Activated CD4-positive, alpha-beta memory T cell treated with anti-CD3 and anti-CD28 coated beads for 36 hours (primary cell): ENCODE data around the gene ATL1. TPM values are rescaled to one million over a fixed set of nuclear protein-coding genes. Genes with fewer than 3 reads are reported as not detected.

Experiments used
- CTCF ChIA-PET: fragments of 350-600 bp; sonication (Branson Sonifier 250); formaldehyde crosslinking; loops from one replicate; lab custom pipeline; 2021; ENCODE audit warnings: antibody characterized with exemption, inconsistent platforms; lab: Charles Lee
- POLR2A ChIA-PET: fragments of 350-600 bp; sonication (Branson Sonifier 250); formaldehyde crosslinking; loops from one replicate; lab custom pipeline; 2021; ENCODE audit warnings: antibody characterized with exemption; lab: Charles Lee
- DNase-seq: peaks from one replicate; pipeline ENCODE4 v3.0.0-alpha.2; 2020
- H3K27ac Mint-ChIP-seq: one replicate; pipeline ENCODE4 v1.8.0; 2021; ENCODE audit warnings: mixed read lengths
- H3K27me3 Mint-ChIP-seq: one replicate; pipeline ENCODE4 v1.8.0; 2021; ENCODE audit warnings: mixed read lengths
- H3K36me3 Mint-ChIP-seq: one replicate; pipeline ENCODE4 v1.8.0; 2021; ENCODE audit warnings: mixed read lengths
- H3K4me1 Mint-ChIP-seq: one replicate; pipeline ENCODE4 v1.8.0; 2021; ENCODE audit warnings: low read depth, mixed read lengths
- H3K4me3 Mint-ChIP-seq: one replicate; pipeline ENCODE4 v1.8.0; 2021; ENCODE audit warnings: mild to moderate bottlenecking, mixed read lengths
- H3K9me3 Mint-ChIP-seq: one replicate; pipeline ENCODE4 v1.8.0; 2021; ENCODE audit warnings: mixed read lengths
- intact Hi-C: fragments of 100-400 bp; cut with micrococcal nuclease; formaldehyde crosslinking; loops from one replicate; pipeline ENCODE4 v1.15.1; 2023
- total RNA-seq, 2 experiments: library from RNA; stranded (reverse); gene quantifications; one replicate each; pipeline ENCODE4 v1.2.3, GENCODE V29; 2021

ATL1 gene
- under 1 TPM; 0.38 to 0.58 TPM for total RNA-seq

DNA sequence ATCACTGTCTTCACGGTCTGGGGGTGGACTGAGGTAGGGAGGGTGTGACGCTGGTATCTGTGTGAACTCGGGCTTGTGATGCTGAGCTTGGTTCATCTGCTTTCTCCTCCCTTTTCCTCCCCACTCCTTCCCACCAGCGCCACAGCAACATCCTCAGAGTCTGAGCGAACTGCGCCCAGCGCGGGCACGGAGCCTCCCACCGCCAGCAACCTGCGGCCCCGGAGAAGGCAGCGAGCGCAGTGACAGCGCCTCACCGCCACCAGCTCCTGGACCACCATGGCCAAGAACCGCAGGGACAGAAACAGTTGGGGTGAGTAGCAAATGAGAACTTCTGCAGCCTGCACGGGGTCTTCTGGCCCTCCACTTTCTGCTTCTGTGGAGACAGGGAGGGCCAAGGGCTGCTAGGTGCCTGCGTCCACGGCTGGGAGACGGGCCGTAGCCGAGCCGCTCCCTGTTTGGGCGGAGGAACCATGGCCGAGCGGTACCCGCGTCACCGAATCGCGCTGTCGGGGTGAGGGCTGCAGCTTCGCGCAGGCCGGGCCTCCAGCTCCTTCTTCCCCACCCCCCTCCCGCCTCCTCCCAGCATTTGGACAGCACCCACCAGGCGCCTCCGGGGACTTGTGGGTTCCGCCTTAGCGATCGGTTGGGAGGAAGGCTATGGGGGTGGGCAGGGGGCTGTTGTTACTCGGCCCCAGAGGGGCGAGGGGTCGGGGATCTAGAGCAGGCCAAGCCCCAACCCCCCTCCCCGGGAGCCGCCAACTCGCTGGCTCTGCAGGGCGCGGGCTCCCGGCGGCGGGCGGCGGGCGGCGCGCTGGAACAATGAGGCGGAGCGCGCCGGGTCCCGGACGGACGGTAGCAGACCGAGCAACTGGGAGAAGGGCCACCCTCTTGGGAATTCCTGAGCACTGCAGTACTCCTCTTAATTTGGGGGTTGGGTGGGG is at the start of gene ATL1:
Gene ATL1 (plus strand): TSS at position 156 of the 941 bp plus-strand sequence. CDS start 121 bp downstream, at position 277.
- Mint-ChIP-seq H3K27ac (no peak within 1 kb of the TSS), H3K27me3 (peaks cover 48% of the 10 kb centered on the region), H3K36me3 (no peaks in the 10 kb centered on the region), H3K4me3 (peak within 1 kb of the TSS; percentile 66), H3K4me1 (peaks cover 10% of the 10 kb centered on the region), H3K9me3 (no peaks in the 10 kb centered on the region)
- POLR2A ChIA-PET = no interaction called here
- intact Hi-C loops = no loop called here
- CTCF ChIA-PET = interaction anchor here (0.8 to 1.3 kb wide), 4 partner anchors 16 to 300 kb away, joined by 3 to 7 read pairs (median 4); no protein-coding TSS in a partner anchor
- DNase-seq = peak; percentile 64

DNA sequence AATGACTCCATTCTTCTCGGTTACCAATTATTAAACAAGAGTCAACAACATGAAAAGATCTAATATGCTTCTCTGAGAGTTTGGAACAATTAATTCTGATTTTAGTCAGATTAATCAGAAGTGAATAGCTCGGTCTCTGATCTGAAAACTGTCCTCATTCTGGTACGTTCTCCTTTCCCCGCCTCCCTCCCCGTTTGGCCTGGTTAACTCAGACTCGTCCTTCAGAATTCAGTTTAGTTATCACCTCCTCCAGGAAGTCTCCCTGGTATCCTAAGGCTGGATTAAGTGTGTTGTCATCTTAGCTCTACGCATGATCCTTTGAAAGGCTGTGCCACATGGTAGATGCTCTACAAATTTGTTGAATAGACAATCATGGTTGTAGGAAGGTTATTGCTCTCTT is 49.8 kb upstream of the ATL1 start:
- no peak overlapping the region for H3K4me3 Mint-ChIP-seq
- peaks cover 2% of the 10 kb centered on the region for H3K9me3 Mint-ChIP-seq
- no peak overlapping the region for H3K27ac Mint-ChIP-seq
- peaks cover 18% of the 10 kb centered on the region for H3K4me1 Mint-ChIP-seq
- DNase-seq = no peak
- ChIA-PET POLR2A (no interaction called here), CTCF (no interaction called here)
- intact Hi-C loops = no loop called here
- no peaks in the 10 kb centered on the region for H3K27me3 Mint-ChIP-seq
- peaks cover 8% of the 10 kb centered on the region for H3K36me3 Mint-ChIP-seq

DNA sequence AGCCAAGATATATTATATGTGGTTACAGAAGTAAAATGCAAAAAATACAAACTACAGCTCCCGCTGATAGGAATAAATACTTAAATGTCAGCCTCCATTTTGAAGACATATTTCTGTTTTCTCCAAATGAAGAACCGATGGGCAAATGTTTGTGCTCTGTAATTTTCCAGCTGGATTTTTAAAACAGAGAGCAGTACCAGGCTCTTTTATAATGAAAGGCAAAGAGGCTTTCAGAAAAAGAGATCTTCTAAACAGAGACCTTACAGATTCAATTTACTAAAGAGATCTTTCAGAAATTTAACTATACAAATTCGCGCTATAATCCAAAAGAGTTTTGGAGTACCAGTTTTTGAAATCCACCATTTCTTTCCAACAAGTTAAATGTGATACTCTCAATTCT is 47.5 kb upstream of the ATL1 start:
- DNase-seq = no peak
- Mint-ChIP-seq H3K9me3 (peaks cover 2% of the 10 kb centered on the region), H3K27ac (no peak overlapping the region), H3K27me3 (no peaks in the 10 kb centered on the region), H3K4me1 (peaks cover 16% of the 10 kb centered on the region), H3K36me3 (peaks cover 8% of the 10 kb centered on the region), H3K4me3 (no peak overlapping the region)
- ChIA-PET POLR2A (no interaction called here), CTCF (no interaction called here)
- intact Hi-C loops = no loop called here

DNA sequence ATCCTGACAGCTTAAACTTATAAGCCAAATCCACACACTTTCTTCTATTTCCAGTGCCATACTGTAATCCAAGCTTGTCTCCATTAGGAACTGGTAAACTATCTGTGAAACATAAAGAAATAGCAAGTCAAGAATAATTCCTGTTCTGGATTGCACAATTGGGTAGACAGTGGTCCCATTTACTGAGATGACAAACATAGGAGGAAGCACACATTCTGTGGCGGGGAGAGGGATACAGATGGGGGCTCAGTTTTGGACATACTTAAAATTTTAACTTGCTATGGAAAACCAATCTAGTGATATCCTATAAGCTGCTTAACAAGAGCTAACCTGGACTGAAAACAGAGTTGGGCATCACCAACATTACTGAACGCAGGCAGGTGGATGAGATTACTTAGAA is 43.9 kb upstream of the ATL1 start:
- Mint-ChIP-seq H3K27ac (no peak overlapping the region), H3K9me3 (peaks cover 2% of the 10 kb centered on the region), H3K36me3 (no peaks in the 10 kb centered on the region), H3K4me3 (no peak overlapping the region), H3K27me3 (no peaks in the 10 kb centered on the region), H3K4me1 (peaks cover 14% of the 10 kb centered on the region)
- POLR2A ChIA-PET = no interaction called here
- no peak for DNase-seq
- intact Hi-C loops = no loop called here
- CTCF ChIA-PET = interaction anchor here (1.0 kb wide), 1 partner anchor 195 kb away, joined by 3 read pairs; no protein-coding TSS in a partner anchor

DNA sequence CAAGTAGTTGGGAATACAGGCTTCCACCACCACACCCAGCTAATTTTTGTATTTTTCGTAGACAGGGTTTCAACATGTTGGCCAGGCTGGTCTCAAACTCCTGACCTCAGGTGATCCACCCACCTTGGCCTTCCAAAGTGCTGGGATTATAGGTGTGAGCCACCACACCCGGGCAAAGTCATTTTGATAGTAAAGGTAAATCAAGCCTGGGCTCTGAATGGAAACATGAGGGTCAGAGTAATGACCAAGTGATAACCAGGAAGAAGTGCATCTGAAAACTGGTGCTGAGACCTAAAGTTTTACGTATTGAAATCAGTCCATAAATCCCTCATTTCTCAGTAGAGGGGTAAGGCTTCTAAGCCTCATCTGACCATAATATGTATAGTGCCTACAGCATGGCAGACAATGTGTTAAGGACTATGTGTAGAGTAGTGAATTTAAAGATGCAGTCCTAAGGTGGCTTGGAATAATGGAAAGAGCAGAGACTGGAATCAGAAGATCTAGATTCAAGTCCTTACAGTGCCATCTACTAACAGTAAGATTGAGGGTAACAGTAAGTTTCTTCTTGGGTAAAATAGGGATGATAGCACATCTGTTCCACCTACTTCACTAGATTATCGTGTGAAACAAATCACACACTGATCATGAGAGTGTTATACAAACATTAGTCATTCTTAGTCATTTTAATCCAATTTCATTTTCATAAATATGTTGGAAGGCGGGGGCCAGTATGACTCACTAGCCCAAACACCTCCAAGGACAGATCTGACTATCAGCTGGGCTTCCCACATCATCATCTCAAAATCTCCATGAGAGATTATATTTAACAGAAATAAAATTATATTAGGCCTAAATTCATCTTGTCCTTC is 38.8 kb upstream of the ATL1 start:
- H3K4me1 Mint-ChIP-seq = peaks cover 56% of the 10 kb centered on the region

DNA sequence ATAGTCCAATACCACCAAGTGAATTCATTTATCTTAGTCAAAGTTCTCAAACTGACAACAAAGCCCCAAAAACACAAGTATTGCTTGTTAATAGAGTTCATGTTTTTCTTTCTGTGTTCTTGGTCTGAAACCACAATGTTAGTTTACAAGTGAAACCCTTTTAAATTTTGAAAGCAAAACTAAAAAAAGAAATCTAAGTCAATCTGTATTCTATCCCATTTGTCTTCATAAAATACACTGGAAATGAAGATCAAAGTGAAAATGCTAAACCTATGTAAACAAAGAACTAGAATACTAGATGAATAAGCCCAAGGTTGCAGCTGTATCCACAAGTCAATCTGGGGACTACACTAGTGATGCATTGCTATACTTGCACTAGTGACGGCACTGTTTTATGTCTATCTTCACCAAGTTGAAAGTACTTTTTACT is 38.0 kb upstream of the ATL1 start:
- no peaks in the 10 kb centered on the region for H3K36me3 Mint-ChIP-seq
- peak overlapping the region; percentile 85 for H3K27ac Mint-ChIP-seq
- no peaks in the 10 kb centered on the region for H3K9me3 Mint-ChIP-seq
- ChIA-PET POLR2A (interaction anchor here (0.7 to 1.8 kb wide), 6 partner anchors 10 to 550 kb away, joined by 3 to 8 read pairs (median 4); partner anchors contain the start of gene MAP4K5), CTCF (interaction anchor here (0.7 to 3.9 kb wide), 6 partner anchors 10 to 255 kb away, joined by 3 to 38 read pairs (median 4); partner anchors contain the start of genes DMAC2L, L2HGDH and MAP4K5)
- no peaks in the 10 kb centered on the region for H3K27me3 Mint-ChIP-seq
- H3K4me3 Mint-ChIP-seq = peak overlapping the region; percentile 25
- intact Hi-C loops = loop anchor here (1.0 to 5.0 kb wide), 12 partner anchors 10 to 935 kb away; partner anchors contain the start of genes MAP4K5, RPS29 and SOS2
- no peak for DNase-seq
- H3K4me1 Mint-ChIP-seq = peaks cover 57% of the 10 kb centered on the region

More for the DNA sequence above, 38.8 kb upstream of the ATL1 start:
- Mint-ChIP-seq H3K27me3 (no peaks in the 10 kb centered on the region), H3K9me3 (no peaks in the 10 kb centered on the region), H3K4me3 (peak overlapping the region; percentile 25), H3K36me3 (no peaks in the 10 kb centered on the region), H3K27ac (peak overlapping the region; percentile 85)
- CTCF ChIA-PET = interaction anchor here (0.7 to 3.9 kb wide), 3 partner anchors 11 to 209 kb away, joined by 3 to 38 read pairs (median 11); partner anchors contain the start of genes DMAC2L, L2HGDH and MAP4K5
- DNase-seq = peak; percentile 84
- intact Hi-C loops = loop anchor here (1.0 to 5.0 kb wide), 9 partner anchors 11 to 934 kb away; partner anchors contain the start of genes MAP4K5, RPS29 and SOS2
- POLR2A ChIA-PET = interaction anchor here (1.1 to 1.8 kb wide), 5 partner anchors 11 to 550 kb away, joined by 3 to 8 read pairs (median 5); partner anchors contain the start of gene MAP4K5

DNA sequence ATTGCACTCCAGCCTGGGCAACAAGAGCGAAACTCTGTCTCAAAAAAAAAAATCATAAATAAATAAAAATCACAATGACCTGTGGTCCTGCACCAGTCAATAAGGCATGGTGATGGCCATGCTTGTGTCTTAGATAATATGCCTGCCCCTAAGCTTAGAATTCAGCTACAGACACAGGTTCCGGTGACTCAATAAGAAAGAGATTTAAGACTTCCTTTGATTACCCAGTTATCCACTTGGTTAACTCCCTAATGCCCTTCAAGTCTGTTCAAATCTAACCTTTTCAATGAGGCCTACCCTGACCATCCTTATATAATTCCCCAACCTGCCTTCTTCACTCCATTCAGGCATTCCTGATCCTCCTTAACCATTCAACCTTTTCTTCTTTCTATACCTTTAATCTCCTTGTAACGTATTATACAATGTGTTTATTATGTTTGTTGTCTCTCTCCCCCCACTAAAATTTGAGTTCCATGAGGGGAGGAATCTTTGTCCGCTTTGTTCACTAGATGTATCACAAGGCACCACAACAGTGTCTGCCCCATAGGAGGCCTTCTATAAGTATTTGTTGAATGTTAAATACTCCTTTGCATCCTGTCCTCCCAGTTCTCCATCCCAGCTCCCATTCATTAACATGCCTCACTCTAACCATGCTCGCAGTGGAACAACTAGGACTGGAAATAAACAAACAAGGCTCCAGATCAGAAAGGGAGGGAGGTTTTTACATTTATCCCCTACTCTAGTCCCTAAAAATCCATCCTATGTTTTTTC is 36.5 kb upstream of the ATL1 start:
- DNase-seq = no peak
- peaks cover 59% of the 10 kb centered on the region for H3K4me1 Mint-ChIP-seq
- ChIA-PET CTCF (interaction anchor here (0.6 to 3.9 kb wide), 4 partner anchors 8 to 205 kb away, joined by 3 to 38 read pairs (median 8); partner anchors contain the start of gene MAP4K5), POLR2A (interaction anchor here (0.8 to 1.8 kb wide), 3 partner anchors 8 to 203 kb away, joined by 3 to 7 read pairs (median 4); partner anchors contain the start of gene MAP4K5)
- H3K27me3 Mint-ChIP-seq = no peaks in the 10 kb centered on the region
- H3K36me3 Mint-ChIP-seq = no peaks in the 10 kb centered on the region
- no peaks in the 10 kb centered on the region for H3K9me3 Mint-ChIP-seq
- H3K27ac Mint-ChIP-seq = no peak overlapping the region
- H3K4me3 Mint-ChIP-seq = no peak overlapping the region
- intact Hi-C loops = loop anchor here (1.0 to 5.0 kb wide), 5 partner anchors 441 to 936 kb away; partner anchors contain the start of gene RPS29

DNA sequence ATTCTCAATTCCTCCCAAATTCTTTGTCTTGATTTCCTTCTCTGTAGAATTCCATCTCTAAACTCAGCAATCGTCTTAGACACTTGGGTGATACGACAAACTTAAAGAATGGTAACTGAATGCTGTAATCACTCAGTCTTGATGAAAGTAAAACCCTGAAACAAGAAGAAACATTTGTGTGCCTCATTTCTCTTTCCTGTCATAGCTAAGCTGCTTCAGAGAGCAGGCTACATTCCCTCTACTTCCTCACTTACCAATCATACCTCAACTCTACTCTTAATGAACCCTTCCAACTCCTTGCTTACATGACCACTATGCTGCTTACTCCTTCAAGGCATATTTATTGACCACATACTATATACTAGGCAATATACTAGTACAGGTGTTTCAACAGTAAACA is 35.9 kb upstream of the ATL1 start:
- CTCF ChIA-PET = interaction anchor here (1.3 to 3.9 kb wide), 2 partner anchors 204 to 206 kb away, joined by 5 to 38 read pairs; no protein-coding TSS in a partner anchor
- no peaks in the 10 kb centered on the region for H3K9me3 Mint-ChIP-seq
- H3K4me3 Mint-ChIP-seq = no peak overlapping the region
- H3K27me3 Mint-ChIP-seq = no peaks in the 10 kb centered on the region
- intact Hi-C loops = loop anchor here (1.0 to 5.0 kb wide), 4 partner anchors 442 to 937 kb away; partner anchors contain the start of gene RPS29
- POLR2A ChIA-PET = interaction anchor here (0.8 to 1.3 kb wide), 2 partner anchors 180 to 203 kb away, joined by 3 to 4 read pairs; no protein-coding TSS in a partner anchor
- DNase-seq = no peak
- peaks cover 1% of the 10 kb centered on the region for H3K36me3 Mint-ChIP-seq
- no peak overlapping the region for H3K27ac Mint-ChIP-seq
- H3K4me1 Mint-ChIP-seq = peaks cover 61% of the 10 kb centered on the region

DNA sequence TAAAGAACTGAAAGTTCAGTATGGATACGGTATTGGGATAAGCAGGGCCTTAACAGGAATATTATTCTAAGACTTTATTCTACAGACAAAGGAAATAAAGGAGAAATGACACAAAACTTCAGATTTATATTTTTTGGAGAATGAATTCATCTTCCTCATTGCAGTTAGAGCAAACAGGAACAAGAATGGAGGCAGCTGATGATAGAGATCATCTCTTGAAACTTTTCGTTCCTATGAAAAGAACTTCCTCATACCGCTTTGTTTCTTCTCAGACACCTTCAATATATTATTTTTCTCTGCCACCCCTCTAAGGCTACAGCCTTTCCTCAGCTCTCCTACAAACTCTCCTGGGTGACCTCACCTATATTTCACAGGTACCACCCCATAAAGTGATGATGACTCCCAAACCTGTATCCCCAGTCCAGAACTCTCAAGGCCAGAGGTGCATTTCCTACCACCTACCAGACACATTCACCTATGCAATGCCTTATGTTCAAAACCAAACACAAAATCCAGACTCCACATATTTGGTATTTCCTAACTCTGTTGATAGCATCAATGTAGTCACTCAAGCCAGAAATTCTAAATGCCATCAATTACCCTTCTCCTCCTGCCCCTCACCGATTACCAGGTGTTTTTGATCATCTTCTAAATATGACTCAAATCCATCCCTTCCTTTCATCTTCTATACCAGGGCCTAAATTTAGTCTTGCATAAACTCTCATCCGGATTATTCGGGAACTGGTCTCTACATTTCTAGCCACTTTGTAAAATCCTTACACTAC is 35.0 kb upstream of the ATL1 start:
- Mint-ChIP-seq H3K27me3 (no peaks in the 10 kb centered on the region), H3K4me3 (no peak overlapping the region)

DNA sequence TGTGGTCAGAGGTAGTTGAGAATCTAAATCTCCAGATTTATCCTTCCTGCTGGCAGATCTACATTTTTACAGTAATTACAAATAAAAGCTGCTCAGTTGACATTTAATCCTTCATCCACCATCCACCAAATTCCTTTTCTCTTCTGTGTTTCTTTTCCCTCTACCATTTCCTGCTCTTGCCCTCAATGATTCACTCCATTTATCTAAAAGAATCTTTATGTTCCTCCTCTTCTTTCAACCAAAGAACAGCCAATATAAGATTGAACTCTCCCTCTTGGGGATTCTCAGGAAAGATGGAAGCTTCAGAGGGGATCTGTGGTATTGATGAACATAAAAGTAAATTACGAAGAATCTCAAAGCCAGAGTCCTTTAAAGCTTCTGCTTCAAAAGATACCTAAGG is 31.9 kb upstream of the ATL1 start:
- peaks cover 68% of the 10 kb centered on the region for H3K4me1 Mint-ChIP-seq
- H3K27ac Mint-ChIP-seq = no peak overlapping the region
- DNase-seq = no peak
- ChIA-PET POLR2A (no interaction called here), CTCF (interaction anchor here (1.0 to 1.8 kb wide), 2 partner anchors 210 to 217 kb away, joined by 4 to 7 read pairs; no protein-coding TSS in a partner anchor)
- H3K36me3 Mint-ChIP-seq = peaks cover 1% of the 10 kb centered on the region
- no peaks in the 10 kb centered on the region for H3K9me3 Mint-ChIP-seq
- H3K27me3 Mint-ChIP-seq = no peaks in the 10 kb centered on the region
- H3K4me3 Mint-ChIP-seq = no peak overlapping the region
- intact Hi-C loops = no loop called here

More for the DNA sequence above, 35.0 kb upstream of the ATL1 start:
- no peak for DNase-seq
- intact Hi-C loops = loop anchor here (1.0 to 5.0 kb wide), 4 partner anchors 443 to 938 kb away; partner anchors contain the start of gene RPS29
- Mint-ChIP-seq H3K4me1 (peaks cover 69% of the 10 kb centered on the region), H3K9me3 (no peaks in the 10 kb centered on the region), H3K27ac (no peak overlapping the region), H3K36me3 (peaks cover 1% of the 10 kb centered on the region)
- ChIA-PET POLR2A (interaction anchor here (1.3 kb wide), 1 partner anchor 181 kb away, joined by 4 read pairs; no protein-coding TSS in a partner anchor), CTCF (interaction anchor here (1.3 to 3.9 kb wide), 2 partner anchors 205 to 207 kb away, joined by 5 to 38 read pairs; no protein-coding TSS in a partner anchor)
